ENCODE results near the gene DMRTC2.

GRCh38 chr19:41862445-41862986, 17.7 kb downstream of the DMRTC2 start:
- TF ChIP-seq, protein P1, sequence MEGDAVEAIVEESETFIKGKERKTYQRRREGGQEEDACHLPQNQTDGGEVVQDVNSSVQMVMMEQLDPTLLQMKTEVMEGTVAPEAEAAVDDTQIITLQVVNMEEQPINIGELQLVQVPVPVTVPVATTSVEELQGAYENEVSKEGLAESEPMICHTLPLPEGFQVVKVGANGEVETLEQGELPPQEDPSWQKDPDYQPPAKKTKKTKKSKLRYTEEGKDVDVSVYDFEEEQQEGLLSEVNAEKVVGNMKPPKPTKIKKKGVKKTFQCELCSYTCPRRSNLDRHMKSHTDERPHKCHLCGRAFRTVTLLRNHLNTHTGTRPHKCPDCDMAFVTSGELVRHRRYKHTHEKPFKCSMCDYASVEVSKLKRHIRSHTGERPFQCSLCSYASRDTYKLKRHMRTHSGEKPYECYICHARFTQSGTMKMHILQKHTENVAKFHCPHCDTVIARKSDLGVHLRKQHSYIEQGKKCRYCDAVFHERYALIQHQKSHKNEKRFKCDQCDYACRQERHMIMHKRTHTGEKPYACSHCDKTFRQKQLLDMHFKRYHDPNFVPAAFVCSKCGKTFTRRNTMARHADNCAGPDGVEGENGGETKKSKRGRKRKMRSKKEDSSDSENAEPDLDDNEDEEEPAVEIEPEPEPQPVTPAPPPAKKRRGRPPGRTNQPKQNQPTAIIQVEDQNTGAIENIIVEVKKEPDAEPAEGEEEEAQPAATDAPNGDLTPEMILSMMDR (IDR thresholded peaks at IDR 0.05), result no peak
- no peak for TF ChIP-seq POLR2A (IDR thresholded peaks at IDR 0.05)
